GM23338 (cell line): Measurements from ENCODE around the gene DGKK. TPM values are rescaled to one million over a fixed set of nuclear protein-coding genes. Genes with fewer than 3 reads are reported as not detected.

ENCODE experiments used
- ATAC-seq: fragments of 200-7000 bp; cut with Tn5 transposase; 3 replicates; pipeline ENCODE4 v1.9.1; 2020
- DNase-seq: peaks from one replicate; pipeline ENCODE4 v3.0.0-alpha.2; 2015; ENCODE audit warnings: low spot score
- H2AFZ ChIP-seq: fragments of 200-600 bp; sonication (generic); 2 replicates; pipeline ENCODE4 v1.8.0; 2016; ENCODE audit warnings: antibody characterized with exemption, mild to moderate bottlenecking, moderate library complexity
- H3F3A ChIP-seq: fragments of 200-600 bp; sonication (generic); replicated peaks from 2 replicates; pipeline ENCODE4 v1.8.0; 2017; ENCODE audit warnings: antibody characterized with exemption, mixed run types, low read depth
- H3K27ac ChIP-seq: fragments of 200-600 bp; sonication (generic); 2 replicates; pipeline ENCODE4 v1.6.1; 2016; ENCODE audit warnings: low read depth
- H3K27me3 ChIP-seq: fragments of 200-600 bp; sonication (generic); 2 replicates; pipeline ENCODE4 v1.8.0; 2016; ENCODE audit warnings: mild to moderate bottlenecking, mixed run types, moderate library complexity; ENCODE audit not compliant: insufficient read depth
- H3K36me3 ChIP-seq: fragments of 200-600 bp; sonication (generic); 2 replicates; pipeline ENCODE4 v1.8.0; 2016; ENCODE audit warnings: mild to moderate bottlenecking; ENCODE audit not compliant: insufficient read depth
- H3K4me1 ChIP-seq: fragments of 200-600 bp; sonication (generic); 2 replicates; pipeline ENCODE4 v1.8.0; 2016; ENCODE audit warnings: mild to moderate bottlenecking, moderate library complexity; ENCODE audit not compliant: insufficient read depth
- H3K4me2 ChIP-seq: fragments of 200-600 bp; sonication (generic); 2 replicates; pipeline ENCODE4 v1.7.1; 2017; ENCODE audit warnings: mixed run types
- H3K4me3 ChIP-seq: fragments of 200-600 bp; sonication (generic); 2 replicates; pipeline ENCODE4 v1.6.1; 2016; ENCODE audit warnings: mixed run types
- H3K79me2 ChIP-seq: fragments of 200-600 bp; sonication (generic); replicated peaks from 2 replicates; pipeline ENCODE4 v1.8.0; 2017; ENCODE audit warnings: mild to moderate bottlenecking; ENCODE audit not compliant: insufficient read depth
- H3K9me2 ChIP-seq: fragments of 200-600 bp; sonication (generic); 2 replicates; pipeline ENCODE4 v1.8.0; 2017; ENCODE audit not compliant: insufficient read depth
- H4K20me1 ChIP-seq: fragments of 200-600 bp; sonication (generic); replicated peaks from 2 replicates; pipeline ENCODE4 v1.8.0; 2017; ENCODE audit warnings: mild to moderate bottlenecking; ENCODE audit not compliant: insufficient read depth
- H3K27ac Mint-ChIP-seq: 2 replicates; pipeline ENCODE4 v1.8.0; 2020; ENCODE audit warnings: inconsistent platforms, mild to moderate bottlenecking, moderate library complexity, mixed read lengths
- H3K27me3 Mint-ChIP-seq: 3 replicates; pipeline ENCODE4 v1.8.0; 2022; ENCODE audit warnings: low read depth, mild to moderate bottlenecking, moderate library complexity, mixed read lengths, inconsistent platforms; ENCODE audit not compliant: insufficient read depth, poor library complexity
- H3K36me3 Mint-ChIP-seq: 3 replicates; pipeline ENCODE4 v1.8.0; 2021; ENCODE audit warnings: low read depth, mild to moderate bottlenecking, inconsistent platforms, moderate library complexity, mixed read lengths
- H3K4me1 Mint-ChIP-seq: 3 replicates; pipeline ENCODE4 v1.8.0; 2020; ENCODE audit warnings: mild to moderate bottlenecking, inconsistent platforms, mixed read lengths
- H3K4me3 Mint-ChIP-seq: 3 replicates; pipeline ENCODE4 v1.8.0; 2021; ENCODE audit warnings: moderate library complexity, mild to moderate bottlenecking, inconsistent platforms, mixed read lengths
- H3K9me3 Mint-ChIP-seq: 3 replicates; pipeline ENCODE4 v1.8.0; 2020; ENCODE audit warnings: moderate library complexity, mild to moderate bottlenecking, inconsistent platforms, mixed read lengths
- CREB1 ChIP-seq: fragments of 250-450 bp; sonication (Bioruptor Pico); IDR thresholded peaks from 2 replicates; pipeline ENCODE4 v1.5.0; 2020; ENCODE audit warnings: low read depth, mild to moderate bottlenecking, moderate library complexity
- CTCF ChIP-seq, 2 experiments: fragments of 200-600 bp in 1 of 2; sonication (generic) in 1 of 2; conservative IDR thresholded peaks; 2 replicates each; pipeline versions ENCODE4 v1.5.1 to v1.6.1; 2016 to 2017; ENCODE audit warnings: antibody characterized with exemption in 2 of 2, low read depth in 2 of 2, mild to moderate bottlenecking in 2 of 2, moderate library complexity in 1 of 2
- ETS1 ChIP-seq: IDR thresholded peaks from 2 replicates; pipeline ENCODE4 v1.6.1; 2016; ENCODE audit warnings: antibody characterized with exemption
- EZH2 ChIP-seq: fragments of 200-600 bp; sonication (generic); IDR thresholded peaks from one replicate; pipeline ENCODE4 v1.8.0; 2017; ENCODE audit warnings: antibody characterized with exemption, mild to moderate bottlenecking, low read depth; ENCODE audit not compliant: unreplicated experiment
- JUNB ChIP-seq: IDR thresholded peaks from one replicate; pipeline ENCODE4 v1.6.1; 2016; ENCODE audit warnings: antibody characterized with exemption; ENCODE audit not compliant: unreplicated experiment
- NANOG ChIP-seq: IDR thresholded peaks from 2 replicates; pipeline ENCODE4 v1.6.1; 2016; ENCODE audit warnings: antibody characterized with exemption, borderline replicate concordance
- POLR2AphosphoS5 ChIP-seq: IDR thresholded peaks from 2 replicates; pipeline ENCODE4 v1.6.1; 2016; ENCODE audit warnings: antibody characterized with exemption, low read depth
- REST ChIP-seq: IDR thresholded peaks from one replicate; pipeline ENCODE4 v1.6.1; 2018; ENCODE audit warnings: antibody characterized with exemption; ENCODE audit not compliant: unreplicated experiment
- ZNF114 ChIP-seq: fragments of 250-450 bp; sonication (Bioruptor Pico); IDR thresholded peaks from 2 replicates; pipeline ENCODE4 v1.5.0; 2020; ENCODE audit warnings: mild to moderate bottlenecking, moderate library complexity
- ZNF331 ChIP-seq: fragments of 250-450 bp; sonication (Bioruptor Pico); IDR thresholded peaks from 2 replicates; pipeline ENCODE4 v1.5.0; 2020; ENCODE audit warnings: low read depth, mild to moderate bottlenecking, moderate library complexity
- ZNF462 ChIP-seq: fragments of 250-450 bp; sonication (Bioruptor Pico); IDR thresholded peaks from 2 replicates; pipeline ENCODE4 v1.5.0; 2020; ENCODE audit warnings: mild to moderate bottlenecking, moderate library complexity
- polyA plus RNA-seq: library from polyadenylated mRNA; unstranded; fragments of >200 nt; fragmentation: Nextera tagmentation; extraction: Ambion mirVana; gene quantifications from 2 replicates; pipeline ENCODE4 v1.2.1, GENCODE V29; 2016
- total RNA-seq: library from RNA; depleted of rRNA; stranded (reverse); fragments of >200 nt; shearing (Covaris generic); gene quantifications from 2 replicates; pipeline ENCODE4 v1.2.3, GENCODE V29; 2014

DGKK gene
- total and polyA plus RNA-seq, 2 experiments from 2014 or later, result 2.1 to 8.9 TPM

- TF ChIP-seq ZNF114 (no peak), ZNF331 (CRISPR knock-in tag) (no peak), POLR2AphosphoS5 (no peak), REST (no peak), ETS1 (no peak), ZNF462 (CRISPR knock-in tag) (no peak), EZH2 (no peak), CREB1 (no peak), JUNB (no peak), CTCF (conservative IDR thresholded peaks at IDR 0.05; ENCODE audit: low read depth in 2 of 2) (no peak), NANOG (no peak)
- H3K4me1 ChIP-seq, result no peaks in the 10 kb centered on the region
- H3K9me3 Mint-ChIP-seq, result no peaks in the 10 kb centered on the region
- no peaks in the 10 kb centered on the region for H3K27me3 ChIP-seq
- no peaks in the 10 kb centered on the region for H3K36me3 ChIP-seq
- no peak for DNase-seq
- H3K79me2 ChIP-seq, result no peaks in the 10 kb centered on the region
- no peaks in the 10 kb centered on the region for H3K4me1 Mint-ChIP-seq
- H3K27ac Mint-ChIP-seq, result no peak overlapping the region
- no peak overlapping the region for H3K27ac ChIP-seq
- no peaks in the 10 kb centered on the region for H3F3A ChIP-seq
- no peak overlapping the region for H2AFZ ChIP-seq
- H3K4me3 ChIP-seq, result no peak overlapping the region
- ATAC-seq, result no peak
- H3K27me3 Mint-ChIP-seq, result no peaks in the 10 kb centered on the region
- H3K9me2 ChIP-seq, result no peaks in the 10 kb centered on the region
- no peak overlapping the region for H3K4me2 ChIP-seq
- no peaks in the 10 kb centered on the region for H4K20me1 ChIP-seq
- H3K36me3 Mint-ChIP-seq, result peaks cover 43% of the 10 kb centered on the region
- H3K4me3 Mint-ChIP-seq, result no peak overlapping the region
These were observed 88.8 kb downstream of the DGKK start for GRCh38 chrX:50381729-50382415.
